HEK293T (cell line): Measurements from ENCODE around the gene ADIPOR1.

Experiments
- ARNT ChIP-seq: fragments of 450-650 bp; IDR thresholded peaks from 2 replicates; pipeline ENCODE4 v1.6.1; 2017; ENCODE audit warnings: mild to moderate bottlenecking
- BHLHE40 ChIP-seq: fragments of 450-650 bp; IDR thresholded peaks from 2 replicates; pipeline ENCODE4 v1.6.1; 2016; ENCODE audit warnings: mild to moderate bottlenecking, moderate library complexity, borderline replicate concordance
- CTBP1 ChIP-seq: fragments of 450-650 bp; IDR thresholded peaks from 2 replicates; pipeline ENCODE4 v1.6.1; 2016; ENCODE audit warnings: borderline replicate concordance
- ELF4 ChIP-seq: fragments of 450-650 bp; IDR thresholded peaks from 2 replicates; pipeline ENCODE4 v1.6.1; 2017; ENCODE audit warnings: antibody characterized with exemption
- FOXA1 ChIP-seq: fragments of 450-650 bp; IDR thresholded peaks from 2 replicates; pipeline ENCODE4 v1.6.1; 2016; ENCODE audit warnings: mild to moderate bottlenecking
- HDGF ChIP-seq: fragments of 450-650 bp; IDR thresholded peaks from 2 replicates; pipeline ENCODE4 v1.6.1; 2017; ENCODE audit warnings: antibody characterized with exemption, borderline replicate concordance
- L3MBTL2 ChIP-seq: fragments of 450-650 bp; conservative IDR thresholded peaks from 2 replicates; pipeline ENCODE4 v1.6.1; 2016; ENCODE audit warnings: mild to moderate bottlenecking
- LEF1 ChIP-seq: fragments of 450-650 bp; IDR thresholded peaks from 2 replicates; pipeline ENCODE4 v1.6.1; 2017; ENCODE audit warnings: mild to moderate bottlenecking, borderline replicate concordance
- NFRKB ChIP-seq: fragments of 450-650 bp; IDR thresholded peaks from 2 replicates; pipeline ENCODE4 v1.6.1; 2016; ENCODE audit warnings: mild to moderate bottlenecking, moderate library complexity
- PKNOX1 ChIP-seq: fragments of 450-650 bp; IDR thresholded peaks from 2 replicates; pipeline ENCODE4 v1.6.1; 2016
- SP1 ChIP-seq: fragments of 450-650 bp; IDR thresholded peaks from 2 replicates; pipeline ENCODE4 v1.6.1; 2017
- SUZ12 ChIP-seq: fragments of 450-650 bp; IDR thresholded peaks from 2 replicates; pipeline ENCODE4 v1.6.1; 2016; ENCODE audit warnings: mild to moderate bottlenecking
- TARDBP ChIP-seq: fragments of 450-650 bp; IDR thresholded peaks from 2 replicates; pipeline ENCODE4 v1.6.1; 2016
- ZNF384 ChIP-seq: fragments of 450-650 bp; IDR thresholded peaks from 2 replicates; pipeline ENCODE4 v1.6.1; 2016

- no peak for TF ChIP-seq SUZ12
- TF ChIP-seq HDGF: no peak
- no peak for TF ChIP-seq PKNOX1
- no peak for TF ChIP-seq ZNF384
- TF ChIP-seq TARDBP: no peak
- TF ChIP-seq BHLHE40: no peak
- no peak for TF ChIP-seq SP1
- TF ChIP-seq CTBP1: no peak
- TF ChIP-seq ARNT: no peak
- TF ChIP-seq ELF4: no peak
- TF ChIP-seq FOXA1: no peak
- no peak for TF ChIP-seq NFRKB
- TF ChIP-seq L3MBTL2: no peak
- TF ChIP-seq LEF1: no peak
Observed at GRCh38 chr1:202892501-202892900, 65.6 kb downstream of the ADIPOR1 start.
